COR-L47 (cell line): ENCODE results near the gene EVC.

ENCODE experiments used
- DNase-seq: peaks from one replicate; lab custom pipeline; 2025; lab: John Stamatoyannopoulos, UW

The EVC gene

DNA sequence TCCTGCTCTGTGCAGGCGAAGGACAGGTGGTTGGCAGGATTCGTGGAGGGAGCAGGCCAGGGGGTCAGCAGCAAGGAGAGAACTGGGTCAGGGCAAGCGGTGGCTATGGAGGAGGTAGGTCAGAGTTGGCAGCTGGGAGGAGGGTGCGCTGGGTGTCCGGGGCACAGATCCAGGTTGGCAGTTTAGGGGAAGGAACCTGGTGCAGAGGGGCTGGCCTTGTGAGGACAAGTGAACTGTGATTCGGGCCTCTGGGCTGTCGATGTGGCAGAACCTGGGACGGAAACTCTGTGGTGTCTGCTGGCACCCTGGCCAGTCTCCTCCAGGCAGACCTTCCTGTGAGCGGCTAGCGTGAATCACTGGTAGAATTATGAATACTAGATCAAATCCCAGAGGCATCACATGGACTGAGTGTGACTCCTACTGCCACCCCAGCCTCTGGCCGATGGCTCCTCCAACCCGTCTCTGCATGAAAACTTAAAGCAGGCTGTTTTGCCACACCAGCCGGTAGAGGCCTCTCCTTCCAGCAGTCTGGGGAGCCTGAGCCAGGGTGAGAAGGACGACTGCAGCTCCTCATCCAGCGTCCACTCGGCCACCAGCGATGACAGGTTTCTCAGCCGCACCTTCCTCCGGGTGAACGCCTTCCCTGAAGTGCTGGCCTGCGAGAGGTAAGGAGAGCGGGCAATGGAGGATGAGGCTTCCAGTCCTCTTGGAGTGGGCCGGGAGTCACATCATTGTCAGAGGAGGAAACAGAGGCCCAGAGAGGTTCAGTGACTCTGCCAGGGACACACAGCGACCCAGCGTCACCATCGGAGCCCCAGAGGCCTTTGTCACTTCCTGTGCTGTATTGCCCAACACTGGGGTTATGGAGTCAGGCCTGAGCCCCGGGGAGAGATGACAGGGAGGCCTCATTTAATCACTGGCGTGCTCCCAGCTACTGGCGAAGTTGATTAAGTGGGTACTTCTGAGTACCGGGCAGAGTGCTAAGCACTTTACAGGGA lies 20.3 kb downstream of the EVC start:
- DNase-seq, result no peak

DNA sequence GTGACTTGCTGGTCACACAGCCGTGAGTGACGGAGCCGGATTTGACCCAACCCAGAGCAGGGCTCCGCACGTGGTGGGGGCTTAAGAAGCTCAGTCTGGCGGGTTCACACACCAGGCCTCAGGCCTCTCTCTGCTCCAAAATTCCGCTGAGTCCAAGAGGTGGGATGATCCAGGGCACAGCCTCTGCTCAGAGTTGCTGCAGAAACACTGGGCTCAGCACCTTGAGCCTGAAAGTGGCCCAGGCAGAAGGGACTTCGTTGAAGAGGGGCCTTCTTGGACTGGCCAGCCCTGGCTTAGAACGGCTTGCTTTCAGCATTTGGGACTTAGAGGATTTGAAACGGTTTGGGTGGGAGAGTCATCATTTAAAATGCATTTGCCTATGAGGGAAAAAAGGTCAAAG lies 21.2 kb downstream of the EVC start:
- DNase-seq, result no peak

DNA sequence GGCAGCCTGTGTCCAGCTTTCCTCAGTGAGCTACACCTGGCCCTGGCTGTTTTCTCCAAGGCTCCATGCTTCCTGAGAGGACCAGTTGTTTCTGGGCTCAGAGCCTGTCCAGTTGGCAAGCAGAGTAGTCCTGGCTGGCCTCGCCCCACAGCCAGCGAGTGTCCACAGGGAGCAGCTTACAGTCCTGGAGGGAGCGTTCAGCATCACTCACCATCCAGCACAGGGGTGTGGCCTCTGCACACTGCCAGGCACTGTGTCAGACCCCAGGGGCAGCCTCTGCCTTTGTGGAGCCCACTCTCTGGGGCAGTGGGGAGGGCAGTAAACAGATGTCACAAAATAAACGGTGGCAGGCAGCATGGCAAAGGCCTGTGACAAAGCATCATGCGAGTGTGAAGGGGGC lies 23.9 kb downstream of the EVC start:
- no peak for DNase-seq

DNA sequence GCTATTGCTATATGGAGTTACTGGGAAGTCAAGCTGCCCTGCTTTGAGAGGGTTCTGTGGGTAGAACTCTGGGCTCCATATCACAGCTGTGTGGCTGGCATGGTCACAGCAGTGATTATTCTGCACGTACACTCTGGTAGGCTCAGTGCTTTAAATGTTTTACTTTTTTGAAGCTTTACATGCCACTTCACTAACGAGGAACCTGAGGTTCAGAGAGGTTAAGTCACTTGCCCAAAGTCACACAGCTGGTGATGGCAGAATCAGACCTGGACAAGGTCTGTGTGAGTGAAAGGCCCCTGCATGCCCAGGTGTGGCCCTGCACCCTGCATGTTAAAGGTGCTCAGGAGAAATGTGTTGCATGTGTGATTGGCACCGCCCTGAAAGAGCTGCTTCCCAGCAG lies 24.5 kb downstream of the EVC start:
- no peak for DNase-seq

DNA sequence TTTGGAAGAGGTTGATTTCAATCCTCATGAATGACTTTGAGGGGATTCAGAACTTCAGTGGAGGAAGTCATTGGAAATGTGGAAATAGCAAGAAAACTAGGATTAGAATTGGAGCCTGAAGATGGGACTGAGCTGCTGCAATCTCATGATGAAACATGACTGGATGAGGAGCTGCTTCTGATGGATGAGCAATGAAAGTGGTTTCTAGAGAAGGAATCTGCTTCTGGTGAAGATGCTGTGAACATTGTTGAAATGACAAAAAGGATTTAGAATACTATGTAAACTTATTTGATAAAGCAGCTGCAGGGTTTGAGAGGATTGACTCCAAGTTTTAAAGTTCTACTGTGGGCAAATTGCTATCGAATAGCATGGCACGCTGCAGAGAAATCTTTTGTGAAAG lies 27.1 kb downstream of the EVC start:
- no peak for DNase-seq

DNA sequence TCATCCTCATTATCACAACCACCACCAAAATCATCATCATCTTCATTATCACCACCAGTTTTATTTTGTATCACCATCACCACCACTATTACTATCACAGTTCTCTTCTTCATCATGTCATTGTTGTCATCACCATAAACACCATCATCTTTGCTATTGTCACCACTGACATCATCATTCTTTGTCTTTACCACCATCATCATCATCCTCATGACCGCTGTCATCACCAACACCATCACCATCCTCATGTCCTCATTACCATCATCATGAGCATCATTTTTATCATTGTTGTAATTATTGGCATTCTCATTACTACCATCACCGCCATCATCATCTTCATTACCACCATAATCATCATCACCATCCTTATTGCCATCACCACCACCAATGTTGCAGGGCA lies 31.4 kb downstream of the EVC start:
- no peak for DNase-seq

DNA sequence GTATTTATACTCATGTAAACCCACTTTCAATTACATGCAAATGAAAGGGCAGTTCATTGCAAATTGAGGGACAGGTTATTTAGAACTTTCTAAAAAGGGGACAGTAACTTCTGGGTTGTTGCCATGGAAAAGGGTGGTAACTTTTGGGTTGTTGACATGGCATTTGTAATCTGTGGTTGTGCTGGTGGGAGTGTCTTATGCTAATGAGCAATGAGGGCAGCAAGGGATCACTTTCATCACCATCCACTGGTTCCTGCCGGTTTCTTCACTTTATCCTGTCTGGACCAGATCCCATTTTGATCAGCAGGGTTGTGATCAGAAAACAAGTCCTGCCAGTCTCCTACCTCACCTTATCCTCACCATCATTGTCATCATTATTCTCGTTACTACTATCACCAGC lies 32.0 kb downstream of the EVC start:
- DNase-seq, result no peak

DNA sequence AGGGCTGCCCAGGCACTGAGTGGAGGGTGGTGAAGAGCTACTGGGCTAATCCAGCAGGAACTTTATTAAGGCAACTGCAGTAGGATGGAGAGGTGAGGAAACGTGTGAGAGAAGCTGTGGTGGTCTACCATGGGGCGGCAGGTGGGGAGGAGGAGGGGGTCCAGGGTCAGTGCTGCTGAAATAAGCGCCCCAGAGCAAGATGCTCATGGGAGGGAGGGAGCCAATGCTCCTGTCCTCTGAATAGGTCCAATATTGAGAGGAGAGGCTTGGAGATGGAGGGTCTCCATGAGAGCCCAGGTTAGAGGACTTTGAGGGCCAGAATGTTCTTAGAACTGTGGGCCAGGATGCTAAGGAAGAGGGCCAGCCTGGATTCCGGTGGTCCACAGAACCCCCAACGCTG lies 35.2 kb downstream of the EVC start:
- DNase-seq, result no peak

DNA sequence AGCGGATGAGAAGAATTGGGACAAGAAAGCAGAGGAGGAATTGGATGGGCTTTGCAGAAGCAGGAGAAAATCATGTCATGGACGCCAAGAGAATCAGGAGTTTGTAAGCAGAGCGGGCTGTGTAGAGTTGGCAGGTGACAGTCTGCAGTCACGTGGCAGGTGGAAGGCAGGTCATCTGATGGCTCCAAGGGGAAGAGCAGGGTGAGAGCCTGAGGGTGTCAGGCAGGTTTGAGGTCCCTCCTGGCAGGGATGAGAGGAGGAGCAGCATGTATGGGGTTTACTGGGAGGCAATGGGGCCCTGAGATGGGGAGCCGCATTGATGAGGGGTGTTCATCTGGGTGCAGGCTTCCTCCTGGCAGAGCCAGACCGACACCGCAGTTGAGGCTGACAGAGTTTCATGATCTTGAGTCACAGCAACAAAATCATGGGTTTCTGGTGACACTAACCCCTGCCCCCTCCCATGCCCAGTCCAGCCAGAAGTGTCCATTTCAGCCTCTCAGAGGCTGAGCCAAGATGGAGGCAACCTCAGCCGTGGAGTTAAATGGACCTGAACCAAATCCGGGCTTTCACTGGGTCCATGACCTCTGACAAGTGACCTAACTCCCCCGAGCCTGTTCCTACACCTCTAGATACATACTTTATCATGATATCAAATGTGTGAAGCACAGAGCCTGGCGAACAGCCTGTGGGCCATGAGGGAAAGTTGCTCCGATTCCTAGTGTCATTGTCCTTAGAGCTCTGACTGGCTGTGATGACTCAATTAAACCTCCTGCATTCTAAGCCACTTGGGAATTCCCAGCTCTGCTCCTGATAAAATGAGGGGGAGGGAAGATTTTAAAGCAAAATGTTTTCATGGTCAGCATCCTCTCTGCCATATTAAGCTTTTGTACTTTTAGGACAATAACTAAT lies 36.1 kb downstream of the EVC start:
- no peak for DNase-seq

DNA sequence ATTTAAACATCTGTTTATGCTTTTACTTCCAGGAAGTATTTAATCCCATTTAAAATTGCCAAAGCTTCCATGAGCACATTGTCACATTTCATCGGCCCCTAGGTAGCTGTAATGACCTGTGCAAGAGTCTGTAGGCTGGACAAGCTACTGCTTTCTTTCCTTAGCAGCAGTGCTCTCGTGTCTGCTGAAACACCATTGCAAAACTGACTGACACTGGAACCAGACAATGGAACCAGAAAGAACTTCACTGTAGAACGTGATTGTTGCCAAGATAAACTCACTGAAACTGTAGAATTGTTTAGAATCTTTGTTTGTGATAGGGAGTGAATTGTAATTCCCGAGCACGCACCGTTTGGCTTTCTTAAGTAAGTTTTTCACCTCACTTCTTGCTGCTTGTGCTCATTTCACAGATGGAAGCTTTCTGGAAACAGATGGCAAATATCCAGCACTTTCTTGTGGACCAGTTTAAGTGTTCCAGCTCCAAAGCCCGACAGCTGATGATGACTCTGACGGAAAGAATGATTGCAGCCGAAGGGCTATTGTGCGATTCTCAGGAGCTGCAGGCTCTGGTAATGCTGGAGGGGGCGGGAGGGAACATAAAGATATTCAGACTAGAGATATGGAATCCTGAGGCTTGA lies 36.9 kb downstream of the EVC start:
- DNase-seq, result no peak

DNA sequence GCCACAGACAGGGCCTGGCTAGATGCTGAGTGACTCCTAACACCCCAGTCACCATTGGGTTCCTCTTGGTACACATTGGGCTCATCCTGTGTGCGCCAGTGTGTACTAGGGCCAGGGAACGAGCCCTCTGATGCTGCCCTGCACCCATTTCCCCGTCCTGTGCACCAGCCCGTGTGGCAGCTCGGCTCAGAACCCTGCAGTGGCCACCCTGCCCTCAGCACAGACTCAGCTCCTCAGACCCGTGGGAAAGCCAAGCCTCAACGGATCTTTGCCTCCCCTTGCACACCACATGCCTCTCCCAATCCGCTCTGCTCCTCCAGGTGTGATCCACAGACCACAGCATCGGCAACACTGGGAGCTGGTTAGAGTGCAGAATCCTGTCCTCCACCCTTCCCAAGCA lies 38.6 kb downstream of the EVC start:
- no peak for DNase-seq

DNA sequence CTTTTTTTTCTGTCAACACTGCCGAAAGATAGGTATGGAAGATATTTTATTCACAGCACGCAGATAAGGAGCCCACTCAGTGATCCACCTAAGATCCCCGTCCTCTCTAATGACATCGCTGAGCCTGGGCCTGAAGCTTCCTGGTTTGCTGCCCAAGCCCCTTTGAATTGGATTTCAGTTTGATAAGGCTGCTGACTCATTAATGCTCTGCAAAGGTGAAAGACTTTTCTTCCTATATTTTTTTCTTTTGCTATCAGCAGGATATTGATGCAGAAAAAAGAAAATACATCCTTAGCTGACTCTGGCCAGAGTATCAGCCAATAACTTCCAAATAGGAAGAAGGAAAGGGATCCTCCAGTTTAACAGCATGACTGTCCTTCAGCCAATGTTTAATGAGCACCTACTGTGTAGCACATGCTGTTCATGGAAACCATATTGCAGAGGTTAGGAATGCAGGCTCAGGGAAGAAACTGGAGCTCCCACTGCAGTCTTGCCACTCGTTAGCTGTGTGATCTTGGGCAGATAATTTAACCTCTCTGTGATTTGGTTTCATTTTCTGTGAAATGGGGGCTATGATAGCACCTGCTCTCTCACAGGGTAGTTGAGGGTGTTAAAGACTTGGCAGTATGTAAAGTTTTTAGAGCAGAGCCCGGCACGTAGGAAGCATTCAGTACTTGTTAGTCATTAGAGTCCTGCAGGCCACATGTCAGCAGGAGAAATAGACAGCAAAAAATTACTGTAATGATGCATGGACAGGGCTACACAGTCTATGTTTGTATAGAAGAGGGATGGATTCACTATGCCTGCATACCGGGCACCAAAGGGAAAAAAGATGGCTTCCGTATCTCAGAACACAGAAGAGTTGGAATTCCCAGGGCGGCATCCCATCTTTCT lies 39.3 kb downstream of the EVC start:
- no peak for DNase-seq

DNA sequence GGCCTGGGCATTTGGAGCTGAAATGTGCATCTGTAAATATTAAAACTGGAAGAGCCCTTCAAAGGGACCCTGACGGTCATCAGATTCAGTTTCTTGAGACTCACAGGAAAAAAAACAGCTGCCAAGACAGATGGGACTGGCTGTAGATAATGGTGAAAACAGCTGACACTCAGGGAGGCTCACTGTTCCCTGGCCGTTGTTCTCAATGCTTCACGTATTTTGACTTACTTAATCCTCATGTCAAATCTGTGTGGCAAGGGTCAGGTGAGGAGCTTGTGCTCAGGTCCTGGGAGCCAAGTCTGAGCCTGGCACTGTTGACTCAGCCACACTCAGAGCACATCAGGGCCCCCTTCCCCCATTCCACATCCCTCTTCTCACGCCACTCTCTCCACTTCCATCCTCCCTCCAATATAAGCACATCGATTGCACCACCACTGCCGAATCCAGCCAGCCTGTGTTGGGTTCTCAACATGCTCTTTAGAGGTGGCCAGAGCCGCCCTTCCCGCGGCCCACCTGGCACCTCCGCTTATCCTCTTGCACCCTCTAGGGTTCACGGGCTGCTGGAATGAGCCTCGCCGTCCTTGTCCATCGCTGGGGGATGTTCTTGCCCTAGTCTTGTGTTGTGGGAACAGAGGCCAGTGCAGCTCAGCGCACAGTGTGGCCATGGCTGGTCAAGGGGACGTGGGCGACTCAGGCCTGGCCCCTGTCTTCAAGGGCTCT lies 40.1 kb downstream of the EVC start:
- DNase-seq, result no peak

DNA sequence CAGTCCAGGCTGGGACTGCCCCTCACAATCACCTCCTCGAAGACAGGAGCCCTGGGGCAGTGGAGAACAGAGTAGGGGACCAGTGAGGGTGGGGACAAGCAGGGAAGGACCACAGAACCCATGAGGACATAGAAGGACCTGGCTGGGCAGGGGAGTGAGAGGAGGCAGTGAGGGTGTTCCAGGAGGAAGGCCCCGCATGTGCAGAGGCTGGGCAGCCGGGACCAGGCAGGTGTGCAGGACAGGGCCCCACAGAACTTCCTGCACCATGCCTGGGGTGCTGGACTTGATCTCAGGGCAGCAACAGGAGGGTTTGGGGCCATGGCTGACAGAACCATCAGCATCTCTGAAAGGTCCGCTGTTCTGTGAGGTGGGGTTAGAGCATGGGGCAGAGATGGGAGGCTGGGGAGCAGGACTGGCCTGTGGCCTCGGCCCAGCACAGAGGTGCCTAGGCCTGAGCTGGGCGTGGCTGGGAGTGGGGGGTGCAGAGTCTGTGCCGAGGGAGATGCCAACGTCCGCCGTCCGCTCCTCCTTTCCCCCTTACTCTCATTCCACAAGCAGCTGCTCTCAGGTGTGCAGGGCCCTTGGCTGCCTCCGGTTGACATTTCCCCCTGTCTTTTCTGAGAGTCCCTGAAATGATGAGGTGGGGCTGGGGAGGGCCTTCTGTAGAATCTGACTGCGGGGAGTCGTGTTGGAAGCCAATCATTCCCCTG lies 40.8 kb downstream of the EVC start:
- no peak for DNase-seq

DNA sequence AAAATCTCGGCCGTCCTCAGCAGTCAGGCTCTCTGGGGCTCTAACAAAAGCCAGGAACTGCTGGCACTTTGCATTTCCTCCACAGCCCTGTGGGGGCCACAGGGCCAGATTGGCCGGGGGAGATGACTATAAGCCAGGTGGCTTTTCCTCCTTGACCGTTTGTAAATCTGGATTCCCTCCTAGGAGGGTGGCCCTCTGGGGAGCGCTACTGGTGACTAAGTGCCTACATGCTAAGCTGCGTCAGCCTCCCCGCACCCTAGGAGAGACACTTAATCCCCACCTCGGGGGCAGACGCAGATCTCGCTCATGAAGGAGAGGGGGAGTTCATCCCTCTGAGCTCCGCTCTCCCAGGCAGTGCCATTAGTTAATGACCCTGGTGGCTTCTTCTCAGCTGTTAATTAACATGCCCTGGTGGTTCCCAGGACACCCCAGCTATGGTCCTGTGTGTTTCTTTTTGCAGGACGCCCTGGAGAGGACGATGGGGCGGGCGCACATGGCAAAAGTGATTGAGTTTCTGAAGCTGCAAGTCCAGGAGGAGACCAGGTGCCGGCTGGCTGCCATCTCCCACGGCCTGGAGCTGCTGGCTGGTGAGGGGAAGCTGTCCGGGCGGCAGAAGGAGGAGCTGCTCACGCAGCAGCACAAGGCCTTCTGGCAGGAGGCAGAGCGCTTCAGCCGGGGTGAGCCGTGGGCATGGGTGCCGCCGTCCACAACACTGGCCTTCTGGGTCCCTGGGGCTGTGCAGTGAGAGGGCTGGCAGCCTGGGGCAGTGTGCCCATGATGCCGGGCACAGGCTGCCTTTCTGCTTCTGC lies 41.6 kb downstream of the EVC start:
- no peak for DNase-seq

DNA sequence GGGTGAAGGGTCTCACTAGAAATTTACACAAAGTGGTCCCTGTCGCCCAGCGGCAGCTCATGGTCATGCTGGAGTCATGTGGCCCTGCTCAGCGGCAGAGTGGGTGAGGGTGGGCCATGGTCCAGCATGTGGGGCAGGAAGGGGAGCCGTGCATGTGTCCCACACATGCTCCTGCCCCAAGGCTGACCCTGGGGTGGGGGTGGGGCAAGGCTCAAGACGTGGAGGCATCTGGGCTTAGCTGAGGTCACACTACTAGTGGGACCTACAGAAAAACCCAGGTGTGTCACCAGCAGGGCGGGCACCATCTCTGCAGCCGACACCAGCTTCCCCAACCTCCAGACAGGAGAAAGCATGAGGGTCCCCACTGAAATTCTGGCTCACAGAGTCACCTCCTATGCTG lies 42.4 kb downstream of the EVC start:
- no peak for DNase-seq

DNA sequence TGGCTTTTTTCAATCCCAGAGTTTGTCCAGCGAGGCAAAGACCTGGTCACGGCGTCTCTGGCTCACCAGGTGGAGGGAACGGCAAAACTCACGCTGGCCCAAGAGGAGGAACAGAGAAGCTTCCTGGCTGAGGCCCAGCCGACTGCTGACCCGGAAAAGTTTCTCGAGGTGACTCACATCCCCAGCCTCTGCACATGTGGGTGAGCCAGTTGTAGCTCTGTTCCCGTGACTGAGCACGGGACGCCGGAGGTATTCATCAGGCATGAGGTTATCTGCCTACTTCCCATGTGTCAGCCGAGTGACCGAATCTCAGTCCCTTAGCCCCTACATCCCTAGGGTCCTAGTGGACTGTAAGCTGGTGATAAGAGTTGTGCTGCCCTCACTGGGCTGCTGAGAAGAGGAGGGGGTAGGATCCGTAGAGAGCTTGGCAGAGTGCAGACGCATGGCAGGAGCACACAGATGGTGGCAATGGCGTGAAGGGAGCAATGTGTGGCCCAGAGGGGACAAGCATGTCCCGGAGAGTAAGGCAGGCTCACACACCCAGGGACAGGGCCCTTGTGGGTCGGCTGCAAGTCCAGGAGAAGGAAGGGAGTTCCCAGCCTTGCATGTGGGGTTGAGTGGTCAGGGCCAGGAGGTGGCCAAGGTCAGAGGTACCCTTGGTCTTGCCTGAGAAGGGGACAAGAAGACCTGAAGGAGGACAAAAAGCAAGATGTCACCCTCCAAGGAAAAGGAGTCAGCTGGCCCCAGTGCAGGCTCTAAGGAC lies 42.9 kb downstream of the EVC start:
- no peak for DNase-seq

DNA sequence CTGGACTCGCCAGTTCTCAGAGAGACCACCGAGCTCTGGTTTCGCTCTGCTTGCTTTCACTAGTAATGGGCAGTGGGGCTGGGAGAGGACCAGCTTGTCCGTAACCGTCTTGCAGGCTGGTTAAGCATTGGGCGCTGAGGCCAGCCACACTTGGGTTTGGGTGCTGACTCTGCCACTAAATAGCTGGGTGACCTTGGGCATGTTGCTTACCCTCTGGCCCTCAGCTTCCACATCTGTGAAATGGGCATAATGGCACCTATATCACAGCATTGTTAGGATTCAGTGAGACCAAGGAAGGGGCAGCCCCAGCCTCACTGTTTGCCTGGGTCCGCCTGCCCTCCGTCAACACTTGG lies 43.5 kb downstream of the EVC start:
- no peak for DNase-seq

DNA sequence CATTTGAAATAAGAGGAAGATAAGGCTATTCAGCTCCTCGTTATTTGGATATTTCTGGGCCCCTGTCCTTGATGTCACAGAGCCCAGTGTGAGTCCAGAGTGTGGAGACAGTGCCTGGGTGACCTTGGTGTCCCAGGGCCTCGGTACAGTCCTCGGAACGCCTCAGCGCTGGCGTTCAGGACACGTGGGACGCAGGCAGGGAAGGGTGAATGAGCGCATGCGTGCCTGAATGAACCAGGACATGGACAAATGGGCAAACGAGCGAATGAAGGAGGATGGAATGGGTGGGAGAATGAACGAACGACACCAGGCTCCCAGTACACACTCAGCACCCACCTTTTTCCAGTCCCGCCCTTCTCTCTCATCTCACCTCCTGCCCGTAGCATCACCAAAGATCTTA lies 44.2 kb downstream of the EVC start:
- DNase-seq, result no peak
